ENCODE results near the gene NXPE1.
"Not testable (repeated sequence)": the region's sequence is repeated elsewhere in the genome, so short reads cannot be mapped to it uniquely, and the experiment has no call there.

The NXPE1 gene

DNA sequence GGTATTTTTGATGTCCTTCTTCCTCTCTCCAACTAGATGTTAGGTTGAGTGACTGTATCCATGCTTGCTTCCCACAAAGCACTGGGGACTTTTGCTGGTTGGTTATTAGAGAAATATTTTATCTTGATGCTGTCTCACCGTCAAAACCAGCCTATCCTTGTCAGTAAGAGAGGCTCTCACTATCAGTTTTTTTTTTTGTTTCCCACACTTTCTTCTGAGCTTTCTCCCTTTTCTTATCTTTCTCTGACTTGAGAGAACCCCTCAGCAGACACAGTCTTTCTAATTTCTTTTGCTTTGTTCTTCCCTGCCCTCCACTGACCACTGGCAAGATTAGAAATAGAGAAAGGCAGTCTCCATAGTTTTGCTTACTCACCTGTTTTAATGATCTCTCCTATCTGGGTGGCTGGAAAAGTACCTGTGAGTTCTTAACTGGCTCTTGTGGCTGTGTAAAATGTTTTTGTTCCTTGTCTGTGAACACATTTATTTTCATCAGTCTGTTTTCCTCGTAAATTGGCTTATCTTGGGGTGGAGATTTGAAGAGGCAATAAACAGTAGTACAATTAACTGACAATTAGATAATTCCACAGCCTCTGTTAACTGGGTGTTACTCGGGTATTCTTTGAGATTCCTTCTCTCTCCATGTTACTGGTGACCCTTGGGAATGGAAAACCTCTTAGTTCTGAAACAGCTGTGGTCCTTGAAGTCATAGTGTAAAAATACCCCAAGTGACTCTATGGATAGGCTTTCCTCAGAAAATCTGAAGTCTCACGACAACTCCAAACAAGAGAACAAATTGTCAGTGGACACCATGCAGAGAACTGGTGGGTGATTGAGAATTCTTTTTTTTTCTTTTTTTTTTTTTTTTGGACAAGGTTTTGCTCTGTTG lies at the start of gene NXPE1:
Gene NXPE1 (minus strand): TSS at position 457 of the 886 bp plus-strand sequence. CDS start 8,680 bp downstream, outside the sequence.
- no peak for DNase-seq

GRCh38 chr11:114609429-114609828 lies 49.7 kb upstream of the NXPE1 start:
- DNase-seq = no peak

DNA sequence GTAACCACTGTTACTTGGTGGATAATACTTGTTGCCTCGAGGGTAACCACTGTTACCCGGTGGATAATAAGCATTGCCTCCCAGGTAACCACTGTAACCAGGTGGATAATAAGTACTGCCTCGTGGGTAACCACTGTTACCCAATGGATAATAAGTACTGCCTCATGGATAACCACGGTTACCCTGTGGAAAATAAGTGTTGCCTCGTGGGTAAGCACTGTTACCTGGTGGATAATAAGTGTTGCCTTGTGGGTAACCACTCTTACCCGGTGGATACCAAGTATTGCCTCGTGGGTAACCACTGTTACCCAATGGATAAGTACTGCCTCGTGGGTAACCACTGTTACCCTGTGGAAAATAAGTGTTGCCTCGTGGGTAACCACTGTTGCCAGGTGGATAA lies 48.9 kb upstream of the NXPE1 start:
- not testable (repeated sequence) for DNase-seq

GRCh38 chr11:114607753-114608459 lies 48.2 kb upstream of the NXPE1 start:
- no peak for DNase-seq

- not testable (repeated sequence) for DNase-seq
Measured at GRCh38 chr11:114606802-114607075, 47.1 kb upstream of the NXPE1 start.

GRCh38 chr11:114606003-114606801 lies 46.5 kb upstream of the NXPE1 start:
- no peak for DNase-seq

- DNase-seq = no peak
Measured at GRCh38 chr11:114605370-114605769, 45.7 kb upstream of the NXPE1 start.

DNA sequence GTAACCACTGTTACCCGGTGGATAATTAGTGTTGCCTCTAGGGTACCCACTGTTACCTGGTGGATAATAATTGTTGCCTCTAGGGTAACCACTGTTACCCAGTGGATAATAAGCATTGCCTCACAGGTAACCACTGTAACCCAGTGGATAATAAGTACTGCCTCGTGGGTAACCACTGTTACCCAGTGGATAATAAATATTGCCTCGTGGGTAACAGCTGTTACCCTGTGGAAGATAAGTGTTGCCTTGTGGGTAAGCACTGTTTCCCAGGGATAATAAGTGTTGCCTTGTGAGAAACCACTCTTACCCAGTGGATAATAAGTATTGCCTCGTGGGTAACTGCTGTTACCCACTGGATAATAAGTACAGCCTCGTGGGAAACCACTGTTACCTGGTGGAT lies 45.2 kb upstream of the NXPE1 start:
- DNase-seq = no peak

DNA sequence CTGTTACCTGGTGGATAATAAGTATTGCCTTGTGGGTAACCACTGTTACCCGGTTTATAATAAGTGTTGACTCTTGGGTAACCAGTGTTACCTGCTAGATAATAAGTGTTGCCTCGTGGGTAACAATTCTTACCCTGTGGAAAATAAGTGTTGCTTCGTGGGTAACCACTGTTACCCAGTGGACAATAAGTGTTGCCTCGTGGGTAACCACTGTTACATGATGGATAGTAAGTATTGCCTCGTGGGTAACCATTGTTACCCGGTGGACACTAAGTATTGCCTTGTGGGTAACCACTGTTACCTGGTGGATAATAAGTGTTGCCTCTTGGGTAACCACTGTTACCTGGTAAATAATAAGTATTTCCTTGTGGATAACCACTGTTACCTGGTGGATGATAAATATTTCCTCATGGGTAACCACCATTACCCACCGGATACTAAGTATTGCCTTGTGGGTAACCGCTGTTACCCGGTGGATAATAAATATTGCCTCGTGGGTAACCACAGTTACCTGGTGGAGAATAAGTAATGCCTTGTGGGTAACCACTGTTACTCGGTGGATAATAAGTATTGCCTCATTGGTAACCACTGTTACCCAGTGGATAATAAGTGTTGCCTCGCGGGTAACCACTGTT lies 44.6 kb upstream of the NXPE1 start:
- no peak for DNase-seq

- DNase-seq = not testable (repeated sequence)
Measured at GRCh38 chr11:114603151-114603550, 43.5 kb upstream of the NXPE1 start.

- no peak for DNase-seq
Measured at GRCh38 chr11:114598461-114598860, 38.8 kb upstream of the NXPE1 start.

DNA sequence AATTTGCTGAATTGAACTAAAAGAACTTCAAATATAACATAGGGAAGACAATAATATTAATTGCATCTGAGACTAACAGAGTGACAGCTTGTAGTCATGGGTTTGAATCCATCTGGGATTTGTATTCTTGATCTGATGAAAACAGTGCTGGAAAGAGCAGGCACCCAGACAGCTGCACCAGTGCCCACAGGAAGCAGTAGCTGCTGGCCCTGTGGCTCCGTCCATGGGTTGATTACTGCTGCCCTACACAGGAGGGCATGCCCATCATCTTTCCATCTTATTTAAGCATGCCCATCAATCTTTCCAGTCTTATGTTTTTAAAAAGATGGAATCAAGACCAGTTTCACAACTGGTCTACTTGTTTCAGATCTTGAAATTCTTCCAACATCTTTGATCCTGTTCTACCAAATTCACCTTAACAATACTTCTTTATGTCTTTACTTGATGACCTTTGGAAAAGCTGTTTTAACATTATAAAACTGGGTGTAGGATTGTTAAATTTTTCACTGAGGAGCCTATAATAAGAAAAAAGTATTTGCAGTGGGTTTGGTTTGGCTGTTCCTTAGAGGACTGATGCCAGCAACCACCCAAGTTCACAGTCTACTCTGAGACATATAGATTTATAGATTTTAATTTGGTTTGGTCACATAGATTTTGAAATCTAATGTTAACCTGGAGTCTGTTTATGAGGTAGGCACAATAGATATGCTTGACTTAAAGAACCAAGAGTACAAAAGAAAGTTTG lies 36.7 kb upstream of the NXPE1 start:
- DNase-seq = no peak

GRCh38 chr11:114595571-114595970 lies 35.9 kb upstream of the NXPE1 start, which contains the start of gene NXPE4:
Gene NXPE4 (minus strand): TSS chr11:114595786. CDS start chr11:114594759, 1,027 bp downstream.
- no peak for DNase-seq

GRCh38 chr11:114594703-114595102 lies 35.0 kb upstream of the NXPE1 start:
- no peak for DNase-seq

DNA sequence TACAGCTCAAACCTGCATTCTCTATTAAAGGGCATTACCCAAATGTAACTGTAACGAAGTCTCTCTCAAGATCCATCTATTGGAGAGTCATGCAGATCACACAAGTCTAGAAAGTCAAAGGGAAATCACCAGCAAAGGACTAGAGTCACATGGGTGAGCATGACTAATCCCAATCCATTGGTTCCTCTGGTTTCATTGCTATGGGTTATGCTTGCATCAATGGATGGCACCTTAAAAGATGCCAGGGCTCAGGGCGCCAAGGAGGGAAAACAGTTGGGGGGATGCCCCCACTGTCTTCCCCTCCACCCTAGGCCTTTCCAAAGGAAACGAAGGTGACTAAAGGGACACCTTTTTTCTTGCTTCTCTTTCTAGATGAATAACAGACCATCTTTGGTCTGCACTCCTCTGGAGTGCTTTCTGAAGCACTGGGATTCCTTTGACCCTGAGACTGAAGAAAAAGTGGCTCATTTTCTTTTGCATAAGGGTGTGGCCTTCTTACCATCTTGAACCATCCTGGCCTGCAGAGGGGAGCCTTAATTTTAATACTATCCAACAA lies 27.8 kb upstream of the NXPE1 start:
- no peak for DNase-seq

DNA sequence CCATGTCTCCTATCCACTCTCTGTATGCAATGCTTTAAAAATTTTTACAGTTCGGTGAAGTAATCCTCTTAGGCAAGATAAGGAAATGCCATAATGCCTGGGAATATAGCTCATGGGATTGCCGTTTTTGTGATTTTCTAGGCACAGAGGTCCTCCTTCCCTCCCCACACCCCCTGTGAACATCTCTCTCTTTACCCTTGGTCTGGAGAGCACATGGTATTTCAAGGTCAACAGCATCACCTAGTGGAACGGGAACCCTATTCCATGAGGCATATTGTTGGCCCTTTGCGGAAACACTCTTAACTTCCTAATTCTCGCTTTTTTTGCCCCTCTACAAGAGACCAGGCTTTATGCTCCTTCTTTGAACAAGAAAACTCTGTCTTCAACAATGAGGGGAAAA lies 27.1 kb upstream of the NXPE1 start:
- no peak for DNase-seq

- DNase-seq = no peak
Measured at GRCh38 chr11:114571712-114572111, 12.0 kb upstream of the NXPE1 start.

DNA sequence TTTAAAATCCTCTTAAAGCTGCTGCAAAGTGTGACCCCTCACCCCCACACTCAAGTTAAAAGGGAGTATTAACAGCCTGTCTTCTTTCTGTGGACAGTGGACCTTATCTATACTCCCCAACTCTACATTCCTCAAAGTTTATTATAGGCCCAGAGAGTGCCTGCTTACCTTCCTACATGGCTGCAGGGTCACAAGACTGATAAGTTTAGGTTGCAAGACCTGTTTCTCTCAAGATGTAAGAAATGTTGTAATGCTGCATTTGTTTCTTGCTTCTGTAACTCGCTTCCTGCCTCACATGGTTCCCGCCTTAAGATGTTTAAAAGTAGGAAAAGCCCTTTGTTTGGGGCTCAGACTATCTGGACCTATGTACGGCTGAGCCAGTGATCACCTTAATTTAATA lies 10.1 kb upstream of the NXPE1 start:
- no peak for DNase-seq

- no peak for DNase-seq
Measured at GRCh38 chr11:114566276-114566675, 6.6 kb upstream of the NXPE1 start.

DNA sequence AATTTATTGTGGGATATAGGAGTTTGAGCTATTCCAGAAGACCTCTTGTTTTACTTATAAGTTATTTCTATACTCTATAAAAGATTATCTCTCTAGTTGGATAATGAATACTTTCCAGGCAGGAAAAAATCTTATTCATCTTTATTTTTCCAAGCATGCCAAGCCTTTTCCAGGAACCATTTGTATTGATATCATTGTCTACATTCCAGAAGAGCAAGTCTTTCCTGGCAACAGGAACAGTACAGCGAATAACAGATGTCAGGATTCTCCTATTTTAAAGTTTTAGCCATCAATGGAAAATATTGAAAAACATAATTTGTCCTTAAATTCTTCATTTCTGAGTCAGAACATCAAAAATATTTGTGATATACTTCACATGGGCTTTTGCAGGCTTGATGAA lies 5.2 kb upstream of the NXPE1 start:
- DNase-seq = no peak

GRCh38 chr11:114563077-114563476 lies 3.4 kb upstream of the NXPE1 start:
- DNase-seq = no peak
